HG03521 (cell line): ENCODE results near the gene MMAB.

Source experiments
- ATAC-seq: cut with Tn5 transposase; IDR thresholded peaks from one replicate; pipeline ENCODE4 v1.9.1; 2021; ENCODE audit warnings: mild to moderate bottlenecking, moderate library complexity; ENCODE audit not compliant: unreplicated experiment

MMAB gene

GRCh38 chr12:109573029-109573913, at the start of gene MMAB, which contains the start of gene MVK:
TSS of gene MMAB (minus strand) at chr12:109573504. CDS start at chr12:109573480, 24 bp downstream.
TSS of gene MVK (plus strand) at chr12:109573794. CDS start at chr12:109574823, 1,029 bp downstream.
- ATAC-seq = peak; percentile 93

DNA sequence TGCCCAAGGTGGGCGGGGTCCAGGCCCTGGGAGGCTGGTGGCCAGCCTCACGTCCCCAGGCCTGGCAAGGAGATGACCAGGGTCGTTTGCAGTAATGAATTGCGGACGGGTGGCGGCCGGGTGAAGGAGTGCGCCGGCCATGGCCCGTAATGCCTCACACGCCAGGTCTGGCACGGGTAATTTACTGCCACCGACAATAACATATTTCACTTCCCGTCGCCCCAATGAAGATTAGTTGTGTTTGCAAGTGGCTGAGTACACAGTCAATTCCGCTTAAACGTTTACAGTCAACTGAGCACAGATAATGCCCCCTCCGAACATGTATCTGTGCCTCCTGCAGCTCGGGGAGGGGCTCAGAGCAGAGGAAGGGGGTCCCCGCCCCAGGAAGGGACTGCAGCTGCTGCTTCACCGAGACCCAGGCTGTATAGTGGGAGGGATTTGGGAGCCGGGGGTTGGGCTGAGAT, 48.6 kb upstream of the MMAB start:
- no peak for ATAC-seq

DNA sequence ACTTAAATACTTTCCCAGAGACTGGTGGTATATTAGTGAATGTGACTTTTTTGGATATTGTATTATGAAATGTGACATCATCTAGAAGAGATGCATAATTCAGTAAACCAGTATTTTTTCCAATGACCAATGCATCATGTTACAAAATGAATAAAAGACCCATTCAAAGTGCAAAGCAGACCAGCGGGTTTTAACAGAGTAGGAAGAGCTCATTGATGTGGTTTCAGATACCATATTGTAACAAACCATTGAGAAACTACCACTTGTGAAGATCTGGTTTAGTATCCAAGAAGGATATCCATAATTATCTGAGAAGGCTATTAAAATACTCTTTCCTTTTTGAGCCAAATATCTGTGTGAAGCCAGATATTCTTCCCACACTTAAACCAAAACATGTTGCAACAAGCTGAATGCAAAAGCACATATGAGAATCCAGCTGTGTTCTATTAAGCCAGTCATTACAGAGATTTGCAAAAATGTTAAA, 47.9 kb upstream of the MMAB start:
- no peak for ATAC-seq

DNA sequence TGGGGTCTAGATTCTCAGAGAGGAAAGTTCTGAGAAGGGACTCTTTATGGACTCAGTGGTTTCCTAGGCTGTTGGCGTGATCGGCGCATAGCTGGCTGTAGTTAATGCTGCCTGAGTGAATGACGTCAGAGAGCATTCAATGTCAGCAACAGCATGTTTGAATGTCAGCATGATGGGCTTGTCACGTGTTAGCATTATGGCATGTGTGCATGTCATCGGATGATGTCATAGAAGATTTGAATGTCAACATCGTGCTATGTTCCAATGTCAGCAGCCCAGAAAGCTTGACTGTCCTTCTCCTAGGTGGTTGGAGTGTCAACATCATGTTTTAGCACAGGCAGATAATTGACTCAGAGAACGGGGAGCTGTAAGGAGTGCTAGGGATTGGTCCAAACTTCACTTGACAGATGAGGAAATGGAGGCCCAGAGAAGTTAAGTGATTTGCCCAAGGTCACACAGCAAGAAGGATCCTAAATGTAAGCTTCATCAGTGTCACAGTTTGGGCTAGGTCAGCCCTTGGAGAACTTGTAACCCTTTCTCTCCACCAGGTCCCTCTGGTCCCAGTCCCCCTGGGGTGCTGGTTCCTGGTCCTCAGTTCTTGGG, 45.8 kb upstream of the MMAB start:
- ATAC-seq = no peak

- ATAC-seq = no peak
These were observed 44.8 kb upstream of the MMAB start for GRCh38 chr12:109618082-109618481.

DNA sequence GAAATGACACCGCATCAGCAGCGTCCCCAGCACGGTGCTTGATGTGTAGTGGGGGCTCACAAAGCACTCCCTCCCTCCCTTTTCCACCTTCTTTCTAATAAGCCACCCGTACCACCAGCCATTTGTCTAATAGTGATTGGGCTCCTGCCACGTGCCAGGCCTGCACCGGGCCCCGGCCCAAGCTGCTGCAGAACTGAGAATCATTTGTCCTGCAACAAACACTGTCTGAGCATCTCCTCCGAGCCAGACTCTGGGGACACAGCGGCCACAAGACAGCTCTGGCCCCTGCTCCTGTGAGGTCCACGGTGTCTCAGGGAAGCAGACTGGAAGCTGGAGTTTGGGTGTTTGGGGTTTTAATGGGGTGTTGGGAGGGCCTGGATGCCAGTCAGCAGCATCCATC, 44.2 kb upstream of the MMAB start:
- no peak for ATAC-seq

- no peak for ATAC-seq
These were observed 42.4 kb upstream of the MMAB start for GRCh38 chr12:109615556-109616229.

- ATAC-seq = no peak
These were observed 40.5 kb upstream of the MMAB start for GRCh38 chr12:109613649-109614455.

DNA sequence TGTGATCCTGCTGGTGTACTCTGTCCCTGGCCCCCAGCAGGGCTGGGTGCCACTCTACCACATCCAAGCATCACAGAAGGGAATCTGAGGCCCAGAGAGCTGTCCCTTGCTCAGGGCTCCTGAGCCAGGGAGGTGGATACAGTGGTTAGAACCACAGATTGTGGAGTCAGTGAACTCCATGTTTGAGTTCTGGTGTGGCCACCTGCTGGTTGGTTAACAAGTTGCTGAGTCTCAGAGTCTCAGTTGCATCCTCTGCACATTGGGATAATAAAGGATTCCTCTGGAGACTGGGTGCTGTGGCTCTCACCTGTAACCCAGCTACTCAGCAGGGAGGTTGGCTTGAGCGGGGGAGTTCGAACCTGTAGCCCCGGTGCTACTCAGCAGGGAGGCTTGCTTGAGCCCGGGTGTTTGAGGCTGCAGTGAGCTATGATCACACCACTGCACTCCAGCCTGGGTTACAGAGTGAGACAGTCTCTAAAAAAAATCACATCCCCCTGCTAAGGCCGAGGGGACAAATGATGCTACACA, 39.7 kb upstream of the MMAB start:
- no peak for ATAC-seq

- no peak for ATAC-seq
These were observed 38.7 kb upstream of the MMAB start for GRCh38 chr12:109612003-109612402.

GRCh38 chr12:109611223-109611622, 37.9 kb upstream of the MMAB start:
- no peak for ATAC-seq

DNA sequence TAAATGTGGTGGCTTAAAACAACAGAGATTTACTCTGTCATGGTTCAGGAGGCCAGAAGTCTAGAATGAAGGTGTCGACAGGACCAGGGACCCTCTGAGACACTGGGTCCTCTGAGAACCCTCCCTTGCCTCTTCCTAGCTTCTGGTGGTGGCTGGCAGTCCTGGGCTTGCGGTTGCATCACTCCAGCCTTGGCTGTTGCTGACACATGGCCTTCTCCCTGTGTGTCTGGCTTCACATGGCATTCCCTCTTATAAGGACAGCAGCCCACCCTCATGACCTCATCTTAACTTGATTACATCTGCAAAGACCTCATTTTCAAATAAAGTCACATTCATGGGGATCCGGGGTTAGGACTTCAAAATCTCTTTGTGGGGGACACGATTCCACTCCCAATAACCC, 37.2 kb upstream of the MMAB start:
- no peak for ATAC-seq

GRCh38 chr12:109609342-109609741, 36.0 kb upstream of the MMAB start:
- ATAC-seq = no peak

DNA sequence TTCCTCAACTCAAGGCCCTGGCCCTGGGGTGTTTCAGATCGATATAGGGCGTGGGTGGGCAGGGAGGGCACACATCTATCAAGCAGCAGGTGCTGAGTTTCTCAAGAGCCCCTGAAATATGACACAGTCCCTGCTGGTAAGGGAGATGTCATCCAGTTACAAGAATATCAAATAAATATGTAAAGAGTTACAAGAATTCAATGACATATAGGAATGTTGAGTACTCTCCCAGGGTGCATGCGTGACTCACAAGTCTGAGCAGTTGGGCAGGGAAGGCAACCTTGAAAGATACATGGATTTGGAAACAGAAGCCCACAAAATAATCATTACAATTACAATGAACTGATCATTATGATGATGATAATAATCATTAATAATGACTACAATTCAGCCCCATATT, 35.5 kb upstream of the MMAB start:
- ATAC-seq = no peak

- ATAC-seq = no peak
These were observed 35.0 kb upstream of the MMAB start for GRCh38 chr12:109608270-109608669.

GRCh38 chr12:109607618-109608017, 34.3 kb upstream of the MMAB start:
- no peak for ATAC-seq

GRCh38 chr12:109606320-109607028, 33.2 kb upstream of the MMAB start:
- ATAC-seq = no peak

DNA sequence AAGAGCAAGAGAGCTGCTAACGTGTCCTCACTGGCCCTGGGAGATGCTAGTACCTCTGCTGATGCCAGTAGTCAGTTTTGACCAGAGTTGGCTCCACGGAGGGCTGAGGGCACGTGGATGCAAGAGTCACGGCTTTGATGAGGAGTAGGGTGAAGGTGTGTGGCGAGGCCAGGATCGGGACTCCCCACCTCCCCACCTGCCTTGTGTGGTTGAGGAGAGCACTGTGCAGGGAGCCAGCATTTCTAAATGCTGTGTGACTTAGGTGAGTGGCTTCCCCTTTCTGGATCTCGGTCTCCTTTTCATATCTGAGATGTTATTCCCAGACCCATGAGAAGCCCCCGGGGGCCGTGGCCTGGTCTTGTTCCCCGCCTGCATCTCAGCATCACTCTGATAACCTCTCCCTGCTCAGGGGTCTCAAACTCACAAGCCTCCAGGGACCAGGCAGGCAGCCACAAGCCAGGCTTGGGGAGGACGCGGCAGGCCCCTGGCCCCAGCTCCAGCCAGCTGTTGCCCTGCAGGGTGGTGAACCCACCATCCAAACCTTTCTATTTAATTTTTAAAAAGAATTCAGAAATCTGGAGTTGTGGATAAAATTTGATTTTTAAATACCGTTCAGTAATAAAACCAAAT, 32.4 kb upstream of the MMAB start:
- no peak for ATAC-seq

- ATAC-seq = no peak
These were observed 31.7 kb upstream of the MMAB start for GRCh38 chr12:109605016-109605415.
